ENCODE data around the gene POLR2E. TPM values are rescaled to one million over a fixed set of nuclear protein-coding genes. Genes with fewer than 3 reads are reported as not detected.

POLR2E gene
- total RNA-seq, 1 donor from 2014 or later: 140 TPM

DNA sequence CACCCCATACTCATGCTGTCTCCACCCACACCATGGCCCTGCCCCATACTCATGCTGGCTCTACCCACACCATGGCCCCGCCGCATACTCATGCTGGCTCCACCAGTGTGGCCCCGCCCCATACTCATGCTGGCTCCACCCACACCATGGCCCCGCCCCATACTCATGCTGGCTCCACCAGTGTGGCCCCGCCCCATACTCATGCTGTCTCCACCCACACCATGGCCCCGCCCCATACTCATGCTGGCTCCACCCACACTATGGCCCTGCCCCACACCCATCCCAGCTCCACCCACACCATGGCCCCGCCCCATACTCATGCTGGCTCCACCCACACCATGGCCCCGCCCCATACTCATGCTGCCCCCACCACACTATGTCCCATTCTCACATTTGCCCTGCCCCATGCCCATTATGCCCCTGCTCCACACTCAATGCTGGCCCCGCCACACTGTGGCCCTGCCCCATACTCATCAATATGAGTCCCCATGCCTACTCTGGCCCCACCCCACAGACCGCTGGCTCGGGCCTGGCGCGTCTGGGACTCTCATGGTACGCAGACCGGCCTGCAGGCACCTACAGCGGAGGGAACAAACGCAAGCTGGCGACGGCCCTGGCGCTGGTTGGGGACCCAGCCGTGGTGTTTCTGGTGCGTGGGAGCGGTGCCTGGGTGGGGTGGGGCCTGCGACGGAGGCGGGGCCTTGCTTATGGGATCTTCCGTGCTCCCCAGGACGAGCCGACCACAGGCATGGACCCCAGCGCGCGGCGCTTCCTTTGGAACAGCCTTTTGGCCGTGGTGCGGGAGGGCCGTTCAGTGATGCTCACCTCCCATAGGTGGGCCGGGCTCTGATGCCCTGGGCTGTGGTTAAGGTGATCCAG lies 31.9 kb downstream of the POLR2E start:
- Mint-ChIP-seq H3K27me3 (ENCODE audit: unreplicated experiment) (peaks cover 2% of the 10 kb centered on the region), H3K27ac (ENCODE audit: unreplicated experiment) (no peak overlapping the region)

DNA sequence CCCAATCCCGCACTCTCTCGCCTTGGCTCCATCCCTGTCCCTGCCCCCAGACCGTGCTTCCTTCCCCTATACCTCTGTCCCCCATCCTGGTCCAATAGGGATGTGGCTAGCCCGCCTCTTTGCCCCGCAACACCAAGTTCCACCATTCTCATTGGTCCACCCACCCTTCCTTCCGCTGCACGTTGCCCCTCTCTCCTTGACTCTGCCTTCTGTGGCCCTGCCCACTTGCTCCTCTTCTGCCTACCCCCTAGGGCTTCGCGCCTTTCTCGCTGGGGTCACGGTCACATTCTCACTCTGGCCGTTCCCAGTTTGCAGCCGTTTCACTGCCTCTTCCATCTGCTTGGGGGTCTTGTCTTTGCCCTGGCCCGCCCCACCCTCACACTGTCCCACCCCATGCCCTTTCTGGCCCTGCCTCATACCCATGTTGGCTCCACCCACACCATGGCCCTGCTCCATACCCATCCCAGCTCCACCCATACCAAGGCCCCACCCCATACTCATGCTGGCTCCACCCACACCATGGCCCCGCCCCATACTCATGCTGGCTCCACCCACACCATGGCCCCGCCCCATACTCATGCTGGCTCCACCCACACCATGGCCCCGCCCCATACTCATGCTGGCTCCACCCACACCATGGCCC lies 32.7 kb downstream of the POLR2E start:
- Mint-ChIP-seq H3K27ac (ENCODE audit: unreplicated experiment) (no peak overlapping the region), H3K36me3 (ENCODE audit: unreplicated experiment) (peaks cover 11% of the 10 kb centered on the region), H3K9me3 (ENCODE audit: unreplicated experiment) (peaks cover 8% of the 10 kb centered on the region), H3K27me3 (ENCODE audit: unreplicated experiment) (peaks cover 2% of the 10 kb centered on the region), H3K4me1 (ENCODE audit: low read depth, unreplicated experiment) (peaks cover 1% of the 10 kb centered on the region), H3K4me3 (ENCODE audit: unreplicated experiment) (no peak overlapping the region)
- DNase-seq: no peak
- TF ChIP-seq, protein P1, sequence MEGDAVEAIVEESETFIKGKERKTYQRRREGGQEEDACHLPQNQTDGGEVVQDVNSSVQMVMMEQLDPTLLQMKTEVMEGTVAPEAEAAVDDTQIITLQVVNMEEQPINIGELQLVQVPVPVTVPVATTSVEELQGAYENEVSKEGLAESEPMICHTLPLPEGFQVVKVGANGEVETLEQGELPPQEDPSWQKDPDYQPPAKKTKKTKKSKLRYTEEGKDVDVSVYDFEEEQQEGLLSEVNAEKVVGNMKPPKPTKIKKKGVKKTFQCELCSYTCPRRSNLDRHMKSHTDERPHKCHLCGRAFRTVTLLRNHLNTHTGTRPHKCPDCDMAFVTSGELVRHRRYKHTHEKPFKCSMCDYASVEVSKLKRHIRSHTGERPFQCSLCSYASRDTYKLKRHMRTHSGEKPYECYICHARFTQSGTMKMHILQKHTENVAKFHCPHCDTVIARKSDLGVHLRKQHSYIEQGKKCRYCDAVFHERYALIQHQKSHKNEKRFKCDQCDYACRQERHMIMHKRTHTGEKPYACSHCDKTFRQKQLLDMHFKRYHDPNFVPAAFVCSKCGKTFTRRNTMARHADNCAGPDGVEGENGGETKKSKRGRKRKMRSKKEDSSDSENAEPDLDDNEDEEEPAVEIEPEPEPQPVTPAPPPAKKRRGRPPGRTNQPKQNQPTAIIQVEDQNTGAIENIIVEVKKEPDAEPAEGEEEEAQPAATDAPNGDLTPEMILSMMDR (IDR thresholded peaks at IDR 0.05; ENCODE audit: partially characterized antibody, unreplicated experiment): no peak

More for the DNA sequence above, 31.9 kb downstream of the POLR2E start:
- DNase-seq: no peak
- H3K4me3 Mint-ChIP-seq (ENCODE audit: unreplicated experiment): no peak overlapping the region
- peaks cover 3% of the 10 kb centered on the region for H3K36me3 Mint-ChIP-seq (ENCODE audit: unreplicated experiment)
- peaks cover 5% of the 10 kb centered on the region for H3K9me3 Mint-ChIP-seq (ENCODE audit: unreplicated experiment)
- peaks cover 1% of the 10 kb centered on the region for H3K4me1 Mint-ChIP-seq (ENCODE audit: low read depth, unreplicated experiment)
- TF ChIP-seq, protein P1 (IDR thresholded peaks at IDR 0.05; ENCODE audit: partially characterized antibody, unreplicated experiment): no peak

DNA sequence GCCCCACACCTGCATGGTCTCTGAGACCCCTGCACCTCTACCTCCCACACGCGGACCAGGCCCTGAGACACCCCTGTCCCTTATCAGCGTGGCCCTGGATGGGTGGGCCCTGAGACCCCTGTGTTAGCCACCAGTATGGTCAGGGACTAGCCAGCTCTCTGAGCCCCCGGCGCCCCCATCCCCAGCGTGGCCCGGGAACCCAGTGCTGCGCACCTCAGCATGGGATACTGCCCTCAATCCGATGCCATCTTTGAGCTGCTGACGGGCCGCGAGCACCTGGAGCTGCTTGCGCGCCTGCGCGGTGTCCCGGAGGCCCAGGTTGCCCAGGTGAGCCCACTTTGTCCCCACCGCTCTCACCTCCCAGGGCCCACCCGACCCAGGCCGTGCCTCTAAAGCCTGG lies 33.2 kb downstream of the POLR2E start:
- Mint-ChIP-seq H3K4me3 (ENCODE audit: unreplicated experiment) (no peak overlapping the region), H3K27ac (ENCODE audit: unreplicated experiment) (no peak overlapping the region), H3K27me3 (ENCODE audit: unreplicated experiment) (peaks cover 2% of the 10 kb centered on the region), H3K9me3 (ENCODE audit: unreplicated experiment) (peaks cover 12% of the 10 kb centered on the region), H3K36me3 (ENCODE audit: unreplicated experiment) (peaks cover 16% of the 10 kb centered on the region), H3K4me1 (ENCODE audit: low read depth, unreplicated experiment) (peaks cover 1% of the 10 kb centered on the region)
- DNase-seq: no peak
- TF ChIP-seq, protein P1 (IDR thresholded peaks at IDR 0.05; ENCODE audit: partially characterized antibody, unreplicated experiment): no peak

DNA sequence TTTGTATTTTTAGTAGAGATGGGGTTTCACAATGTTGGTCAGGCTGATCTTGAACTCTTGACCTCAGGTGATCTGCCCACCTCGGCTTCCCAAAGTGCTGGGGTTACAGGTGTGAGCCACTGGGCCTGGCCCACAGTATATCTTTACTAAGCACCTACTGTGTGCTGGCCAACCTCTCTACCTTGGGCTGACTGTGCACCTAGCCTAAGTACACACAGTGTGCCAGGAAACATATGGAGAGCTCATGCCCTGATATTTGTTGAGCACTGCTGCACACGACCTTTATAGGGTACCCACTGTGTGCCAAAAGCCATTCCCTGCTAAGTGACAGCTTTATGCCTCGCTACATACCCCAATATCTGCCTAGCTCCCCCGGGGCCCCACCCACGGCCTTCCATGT lies 34.5 kb downstream of the POLR2E start:
- H3K36me3 Mint-ChIP-seq (ENCODE audit: unreplicated experiment): peaks cover 25% of the 10 kb centered on the region
- H3K27me3 Mint-ChIP-seq (ENCODE audit: unreplicated experiment): peaks cover 5% of the 10 kb centered on the region
- TF ChIP-seq, protein P1 (IDR thresholded peaks at IDR 0.05; ENCODE audit: partially characterized antibody, unreplicated experiment): no peak
- H3K27ac Mint-ChIP-seq (ENCODE audit: unreplicated experiment): no peak overlapping the region
- H3K4me1 Mint-ChIP-seq (ENCODE audit: low read depth, unreplicated experiment): peaks cover 1% of the 10 kb centered on the region
- no peak overlapping the region for H3K4me3 Mint-ChIP-seq (ENCODE audit: unreplicated experiment)
- DNase-seq: no peak
- H3K9me3 Mint-ChIP-seq (ENCODE audit: unreplicated experiment): peaks cover 18% of the 10 kb centered on the region

DNA sequence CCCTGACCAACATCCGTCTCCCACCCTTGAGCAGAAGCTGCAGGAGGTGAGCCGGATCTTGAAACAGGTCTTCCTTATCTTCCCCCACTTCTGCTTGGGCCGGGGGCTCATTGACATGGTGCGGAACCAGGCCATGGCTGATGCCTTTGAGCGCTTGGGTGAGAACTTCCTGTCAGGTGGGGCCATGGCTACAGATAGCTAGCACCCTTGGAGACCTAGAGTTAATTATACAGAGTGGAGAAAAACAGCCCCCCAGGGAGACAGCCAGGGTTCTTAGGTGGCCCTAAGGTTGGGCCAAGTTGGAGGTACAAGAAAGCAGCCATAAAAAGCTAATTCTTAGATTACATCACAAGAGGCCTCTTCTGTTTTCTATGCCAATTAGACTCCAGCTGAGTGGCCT lies 37.1 kb downstream of the POLR2E start:
- DNase-seq: no peak
- Mint-ChIP-seq H3K4me3 (ENCODE audit: unreplicated experiment) (no peak overlapping the region), H3K27me3 (ENCODE audit: unreplicated experiment) (peaks cover 3% of the 10 kb centered on the region), H3K27ac (ENCODE audit: unreplicated experiment) (no peak overlapping the region), H3K9me3 (ENCODE audit: unreplicated experiment) (peaks cover 16% of the 10 kb centered on the region), H3K36me3 (ENCODE audit: unreplicated experiment) (peaks cover 25% of the 10 kb centered on the region), H3K4me1 (ENCODE audit: low read depth, unreplicated experiment) (no peaks in the 10 kb centered on the region)
- TF ChIP-seq, protein P1 (IDR thresholded peaks at IDR 0.05; ENCODE audit: partially characterized antibody, unreplicated experiment): no peak
